GM19397 (cell line): ENCODE data around the gene KCP.

Source experiments
- ATAC-seq: cut with Tn5 transposase; IDR thresholded peaks from one replicate; pipeline ENCODE4 v1.9.1; 2021; ENCODE audit warnings: mild to moderate bottlenecking, moderate library complexity; ENCODE audit not compliant: unreplicated experiment

Gene KCP

DNA sequence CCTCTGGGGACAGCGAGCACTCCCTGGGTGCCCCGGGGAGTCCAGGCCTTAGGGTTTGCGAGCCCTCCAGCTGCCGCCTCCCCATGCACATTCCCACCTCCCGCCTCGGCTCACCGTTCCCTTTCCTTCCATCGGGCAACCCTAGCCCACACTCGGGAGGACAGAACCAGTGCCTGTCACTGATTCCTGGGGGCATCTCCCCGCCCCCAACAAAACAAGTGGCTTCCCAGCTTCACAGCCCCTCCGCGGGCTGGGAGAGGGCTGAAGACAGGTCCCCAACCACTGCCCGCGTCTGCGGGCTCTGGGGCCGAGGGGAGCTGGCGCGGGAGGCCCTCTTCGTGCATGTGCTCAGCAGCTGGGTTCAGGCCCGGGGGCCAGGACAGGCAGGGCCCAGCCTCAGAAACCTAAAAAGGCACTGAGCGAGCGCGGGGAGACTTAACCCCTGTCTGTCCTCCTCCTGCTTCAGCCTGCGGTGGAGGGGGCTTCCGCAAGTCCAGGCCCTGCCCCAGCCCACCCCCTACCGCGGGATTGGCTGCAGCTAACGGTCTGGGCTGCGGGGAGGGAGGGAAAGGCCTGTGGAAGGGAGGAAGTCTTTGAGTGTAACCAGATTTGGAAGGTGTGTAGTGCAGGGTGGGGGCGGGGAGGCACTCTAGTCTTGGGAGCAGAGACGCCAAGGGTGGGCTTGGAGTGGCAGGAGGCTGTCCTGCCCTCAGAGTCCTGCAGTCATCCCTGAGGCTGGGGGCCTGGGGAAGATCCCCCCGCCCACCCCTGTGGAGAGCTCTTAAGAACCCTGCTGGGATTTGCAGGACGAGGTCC is 79.1 kb downstream of the KCP start:
- ATAC-seq, result no peak

DNA sequence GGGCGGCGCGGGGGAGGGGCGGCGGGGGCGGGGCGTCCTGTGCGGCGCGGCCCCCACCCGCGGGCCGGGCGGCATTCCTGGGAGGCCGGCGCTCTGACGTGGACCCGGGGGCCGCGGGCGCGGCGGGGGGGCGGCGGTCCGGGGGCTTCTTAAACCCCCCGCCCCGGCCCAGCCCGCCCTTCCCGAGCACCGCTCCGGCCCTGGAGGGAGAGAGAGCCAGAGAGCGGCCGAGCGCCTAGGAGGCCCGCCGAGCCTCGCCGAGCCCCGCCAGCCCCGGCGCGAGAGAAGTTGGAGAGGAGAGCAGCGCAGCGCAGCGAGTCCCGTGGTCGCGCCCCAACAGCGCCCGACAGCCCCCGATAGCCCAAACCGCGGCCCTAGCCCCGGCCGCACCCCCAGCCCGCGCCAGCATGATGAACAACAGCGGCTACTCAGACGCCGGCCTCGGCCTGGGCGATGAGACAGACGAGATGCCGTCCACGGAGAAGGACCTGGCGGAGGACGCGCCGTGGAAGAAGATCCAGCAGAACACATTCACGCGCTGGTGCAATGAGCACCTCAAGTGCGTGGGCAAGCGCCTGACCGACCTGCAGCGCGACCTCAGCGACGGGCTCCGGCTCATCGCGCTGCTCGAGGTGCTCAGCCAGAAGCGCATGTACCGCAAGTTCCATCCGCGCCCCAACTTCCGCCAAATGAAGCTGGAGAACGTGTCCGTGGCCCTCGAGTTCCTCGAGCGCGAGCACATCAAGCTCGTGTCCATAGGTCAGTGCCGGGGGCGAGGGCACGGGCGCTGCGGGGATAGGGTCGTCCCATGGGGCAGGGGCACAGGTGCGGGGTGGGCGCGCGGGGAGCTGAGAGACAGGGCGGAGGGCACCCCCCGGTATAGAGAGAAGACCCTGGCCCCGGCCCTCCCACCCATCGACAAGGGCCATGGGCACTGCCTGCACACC is 80.0 kb downstream of the KCP start, which contains the start of gene FLNC:
FLNC (plus strand) TSS at position 176 of the 947 bp plus-strand sequence; CDS start at position 408, 232 bp downstream.
- no peak for ATAC-seq

GRCh38 chr7:128829391-128830166 is 80.9 kb downstream of the KCP start:
- no peak for ATAC-seq

DNA sequence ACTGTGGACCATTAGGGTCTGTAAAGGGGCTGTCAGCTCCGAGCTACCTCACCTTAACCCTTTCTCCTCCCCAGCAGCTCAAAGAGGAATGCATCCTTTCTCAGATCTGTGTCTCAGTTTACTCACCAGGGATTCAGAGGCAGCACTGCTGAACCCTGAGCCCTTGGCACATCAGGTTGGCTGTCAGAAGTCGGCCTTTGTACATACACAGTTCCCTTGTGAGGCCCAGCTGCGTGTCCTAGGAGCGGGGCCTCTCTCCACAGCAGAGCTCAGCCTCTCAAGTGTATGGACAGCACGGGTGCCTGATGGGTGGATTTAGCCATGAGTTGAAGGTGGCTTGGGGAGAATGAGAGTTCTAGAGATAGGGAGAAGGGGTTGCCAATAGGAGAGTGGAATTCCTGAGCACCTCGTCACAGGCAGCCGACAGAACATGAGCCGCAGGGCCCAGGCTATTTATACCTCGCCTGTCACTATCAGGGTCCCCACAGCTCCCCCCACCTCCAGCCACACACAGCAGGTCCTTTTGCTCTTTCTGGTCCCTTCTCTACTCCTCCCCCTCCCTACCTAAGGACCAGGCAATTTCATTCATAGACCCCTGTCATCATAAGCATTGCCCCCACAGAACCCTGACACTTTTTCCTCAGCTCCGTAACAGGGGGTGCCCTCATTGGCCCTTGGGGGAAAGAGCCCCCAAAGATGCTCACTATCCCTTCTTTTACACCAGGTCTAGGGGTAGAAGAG is 82.4 kb downstream of the KCP start:
- no peak for ATAC-seq

DNA sequence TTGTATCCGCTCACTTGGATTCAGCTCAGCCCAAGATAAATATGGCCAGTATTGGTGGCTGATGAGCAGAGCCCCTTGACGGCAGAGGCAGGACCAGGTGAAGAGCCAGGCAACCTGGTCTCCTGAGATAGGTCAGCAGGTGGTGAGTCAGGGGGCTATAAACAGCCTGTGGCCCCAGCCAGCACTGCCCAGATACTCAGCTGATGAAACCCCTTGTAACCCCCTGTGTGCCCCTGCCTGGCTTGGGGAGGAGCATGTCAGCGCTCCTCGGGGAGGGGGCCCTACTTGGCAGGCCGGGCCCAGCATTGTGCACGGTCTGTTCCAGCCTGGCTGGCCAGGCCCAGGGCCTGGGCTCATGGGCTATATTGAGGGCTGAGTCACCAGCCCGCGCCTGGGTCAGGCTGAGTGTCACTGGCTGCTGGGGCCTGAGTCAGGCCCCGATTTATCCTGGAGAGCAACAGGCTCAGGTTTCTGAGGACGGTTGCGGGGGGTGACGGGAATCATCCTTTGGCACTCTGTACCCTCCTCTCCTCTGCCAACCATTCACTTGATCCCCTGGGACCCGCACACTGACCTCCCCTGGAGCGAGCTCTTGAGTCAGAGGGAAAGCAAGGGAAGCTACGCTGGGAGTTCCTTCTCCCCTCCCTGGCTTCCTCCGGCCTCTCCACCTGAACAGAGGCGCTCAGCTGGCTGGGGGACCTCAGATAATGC is 83.1 kb downstream of the KCP start:
- no peak for ATAC-seq

- no peak for ATAC-seq
These were observed 83.6 kb downstream of the KCP start for GRCh38 chr7:128826916-128827247.
